Colonic mucosa (tissue), 4 donors: ENCODE measurements around the gene RNF222. TPM values are rescaled to one million over a fixed set of nuclear protein-coding genes. Genes with fewer than 3 reads are reported as not detected.

Experiments used
- DNase-seq: peaks from one replicate; pipeline ENCODE4 v3.0.0-alpha.2; 2020
- H3K27ac ChIP-seq: fragments of 200-600 bp; one replicate; pipeline ENCODE4 v1.8.0; 2021
- H3K27me3 ChIP-seq: fragments of 200-600 bp; one replicate; pipeline ENCODE4 v1.8.0; 2021
- H3K36me3 ChIP-seq: fragments of 200-600 bp; one replicate; pipeline ENCODE4 v1.8.0; 2021
- H3K4me1 ChIP-seq: fragments of 200-600 bp; one replicate; pipeline ENCODE4 v1.8.0; 2021; ENCODE audit warnings: mild to moderate bottlenecking
- H3K4me3 ChIP-seq: fragments of 200-600 bp; one replicate; pipeline ENCODE4 v1.8.0; 2021
- H3K9ac ChIP-seq, 2 donors: one replicate each; pipeline ENCODE4 v1.7.0; 2013; ENCODE audit warnings: control low read depth in 2 of 2, low read depth in 2 of 2, low read length in 2 of 2
- H3K9me3 ChIP-seq: fragments of 200-600 bp; one replicate; pipeline ENCODE4 v1.8.0; 2021
- intact Hi-C: fragments of 100-400 bp; cut with DNase I; formaldehyde crosslinking; loops from one replicate; pipeline ENCODE4 v1.14.1; 2022
- total RNA-seq, 2 donors: library from RNA; stranded (reverse); fragmentation: NEBNext Ultra II Directional in 1 of 2; extraction: Animal tissue kit (Norgen Biotek cat#: 25700) in 1 of 2; gene quantifications; one replicate each; pipeline ENCODE4 v1.2.1, GENCODE V29; 2021
- TF ChIP-seq, protein P1 (sequence below): fragments of 200-600 bp; IDR thresholded peaks from one replicate; pipeline ENCODE4 v1.8.0; 2022; ENCODE audit warnings: antibody characterized with exemption, mild to moderate bottlenecking
- donor health status: healthy.
- donor health status: DM: no; HTN: no; CAD: no.
- donor health status: DM: no; HTN: no; CAD: no.

Gene RNF222
- total RNA-seq, 2 donors from 2014 or later, result not detected

- H3K9ac ChIP-seq, result no peak overlapping the region
Measured at GRCh38 chr17:8360751-8361150, 36.9 kb downstream of the RNF222 start.

DNA sequence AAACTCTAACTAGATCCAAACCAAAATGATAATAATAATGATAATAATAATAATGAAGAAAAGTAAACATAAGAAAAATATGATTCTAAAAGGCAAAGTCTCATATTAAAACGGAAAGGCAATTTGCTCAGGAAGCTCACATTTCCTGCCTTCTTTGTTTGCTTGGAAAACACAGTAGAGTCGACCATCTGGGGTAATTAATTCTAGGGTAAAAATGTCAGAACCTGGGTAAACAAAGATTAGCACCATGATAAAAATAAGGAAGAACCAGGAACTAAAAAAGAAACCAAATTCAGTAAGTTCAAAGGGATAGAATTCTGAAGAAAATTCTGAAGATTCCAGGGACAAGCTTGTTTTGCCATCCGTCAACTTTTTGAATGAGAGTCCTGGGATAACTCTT, 37.4 kb downstream of the RNF222 start:
- no peak for DNase-seq
- intact Hi-C loops, result no loop called here
- TF ChIP-seq, protein P1, sequence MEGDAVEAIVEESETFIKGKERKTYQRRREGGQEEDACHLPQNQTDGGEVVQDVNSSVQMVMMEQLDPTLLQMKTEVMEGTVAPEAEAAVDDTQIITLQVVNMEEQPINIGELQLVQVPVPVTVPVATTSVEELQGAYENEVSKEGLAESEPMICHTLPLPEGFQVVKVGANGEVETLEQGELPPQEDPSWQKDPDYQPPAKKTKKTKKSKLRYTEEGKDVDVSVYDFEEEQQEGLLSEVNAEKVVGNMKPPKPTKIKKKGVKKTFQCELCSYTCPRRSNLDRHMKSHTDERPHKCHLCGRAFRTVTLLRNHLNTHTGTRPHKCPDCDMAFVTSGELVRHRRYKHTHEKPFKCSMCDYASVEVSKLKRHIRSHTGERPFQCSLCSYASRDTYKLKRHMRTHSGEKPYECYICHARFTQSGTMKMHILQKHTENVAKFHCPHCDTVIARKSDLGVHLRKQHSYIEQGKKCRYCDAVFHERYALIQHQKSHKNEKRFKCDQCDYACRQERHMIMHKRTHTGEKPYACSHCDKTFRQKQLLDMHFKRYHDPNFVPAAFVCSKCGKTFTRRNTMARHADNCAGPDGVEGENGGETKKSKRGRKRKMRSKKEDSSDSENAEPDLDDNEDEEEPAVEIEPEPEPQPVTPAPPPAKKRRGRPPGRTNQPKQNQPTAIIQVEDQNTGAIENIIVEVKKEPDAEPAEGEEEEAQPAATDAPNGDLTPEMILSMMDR, result no peak
- no peaks in the 10 kb centered on the region for H3K4me1 ChIP-seq
- H3K9ac ChIP-seq, result no peak overlapping the region
- H3K36me3 ChIP-seq, result no peaks in the 10 kb centered on the region
- no peak overlapping the region for H3K4me3 ChIP-seq
- no peaks in the 10 kb centered on the region for H3K27me3 ChIP-seq
- H3K9me3 ChIP-seq, result no peaks in the 10 kb centered on the region
- H3K27ac ChIP-seq, result no peak overlapping the region

More at GRCh38 chr17:8360751-8361150, 36.9 kb downstream of the RNF222 start:
- intact Hi-C loops, result no loop called here
- no peak overlapping the region for H3K4me3 ChIP-seq
- TF ChIP-seq, protein P1, result no peak
- H3K27ac ChIP-seq, result no peak overlapping the region
- H3K36me3 ChIP-seq, result no peaks in the 10 kb centered on the region
- no peaks in the 10 kb centered on the region for H3K9me3 ChIP-seq
- no peak for DNase-seq
- no peaks in the 10 kb centered on the region for H3K27me3 ChIP-seq
- H3K4me1 ChIP-seq, result no peaks in the 10 kb centered on the region

DNA sequence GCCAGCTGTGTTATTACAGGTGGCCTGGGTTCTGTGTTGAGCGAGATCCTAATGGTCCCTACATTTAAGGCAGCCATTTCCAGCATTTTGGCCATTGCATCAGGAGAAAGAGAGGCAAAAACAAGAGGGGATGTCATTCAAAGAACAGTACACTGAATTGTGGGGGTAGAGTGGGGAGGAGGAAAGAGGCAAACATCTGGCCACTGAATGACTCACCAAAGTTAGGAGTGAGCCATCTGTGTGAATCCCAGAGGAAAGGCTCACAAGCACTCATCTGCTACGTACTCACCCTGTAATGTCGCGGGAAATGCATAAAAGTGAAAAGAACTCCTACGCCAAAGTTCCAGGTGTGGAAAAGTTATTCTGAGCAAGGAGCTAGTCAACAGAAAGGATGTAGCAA, 37.9 kb downstream of the RNF222 start:
- Histone ChIP-seq H3K36me3 (no peaks in the 10 kb centered on the region), H3K27me3 (no peaks in the 10 kb centered on the region), H3K4me1 (no peaks in the 10 kb centered on the region), H3K9me3 (no peaks in the 10 kb centered on the region), H3K4me3 (no peak overlapping the region), H3K27ac (no peak overlapping the region), H3K9ac (no peak overlapping the region)
- TF ChIP-seq, protein P1, result no peak
- no peak for DNase-seq
- intact Hi-C loops, result no loop called here

DNA sequence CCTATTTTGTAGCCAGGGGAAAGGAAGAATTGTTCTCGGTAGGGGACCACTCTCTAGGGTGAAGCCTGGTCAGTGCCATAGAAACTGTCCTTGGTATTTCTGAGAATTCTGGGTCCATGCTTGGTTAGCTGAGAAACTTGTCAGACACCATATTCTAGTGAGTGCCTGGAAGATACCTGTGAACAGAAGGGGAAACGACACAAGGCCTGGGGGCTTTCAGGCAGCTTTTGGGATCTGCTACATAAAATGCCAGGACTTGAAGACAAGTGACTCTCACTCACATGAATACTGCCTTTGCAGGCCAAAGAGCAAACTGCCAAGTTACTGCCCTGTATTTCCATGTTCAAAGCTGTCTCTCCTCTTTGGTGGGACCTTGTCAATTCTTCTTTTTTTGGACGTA, 39.7 kb downstream of the RNF222 start:
- Histone ChIP-seq H3K4me1 (no peaks in the 10 kb centered on the region), H3K9ac (no peak overlapping the region), H3K4me3 (no peak overlapping the region), H3K9me3 (no peaks in the 10 kb centered on the region), H3K36me3 (no peaks in the 10 kb centered on the region), H3K27ac (no peak overlapping the region), H3K27me3 (no peaks in the 10 kb centered on the region)
- DNase-seq, result no peak
- intact Hi-C loops, result no loop called here
- TF ChIP-seq, protein P1, result no peak

DNA sequence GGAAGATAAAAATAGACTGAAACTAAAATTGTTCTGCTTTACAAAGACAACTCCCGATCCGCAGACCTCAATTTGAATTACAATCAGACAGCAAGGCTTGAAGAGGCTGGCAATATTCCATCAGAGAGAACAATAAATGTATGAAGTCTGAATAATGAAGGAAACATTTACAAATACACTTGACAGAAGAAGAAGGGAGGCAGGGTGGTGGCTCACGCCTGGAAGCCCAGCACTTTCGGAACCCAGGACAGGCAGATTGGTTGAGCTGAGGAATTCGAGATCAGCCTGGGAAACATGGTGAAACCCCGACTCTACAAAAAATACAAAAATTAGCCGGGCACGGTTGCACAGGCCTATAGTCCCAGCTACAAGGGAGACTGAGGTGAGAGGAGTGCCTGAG, 43.4 kb downstream of the RNF222 start:
- Histone ChIP-seq H3K27me3 (no peaks in the 10 kb centered on the region), H3K36me3 (no peaks in the 10 kb centered on the region), H3K4me1 (no peaks in the 10 kb centered on the region), H3K4me3 (no peak overlapping the region), H3K9me3 (no peaks in the 10 kb centered on the region), H3K9ac (no peak overlapping the region), H3K27ac (no peak overlapping the region)
- DNase-seq, result no peak
- intact Hi-C loops, result no loop called here
- TF ChIP-seq, protein P1, result no peak

DNA sequence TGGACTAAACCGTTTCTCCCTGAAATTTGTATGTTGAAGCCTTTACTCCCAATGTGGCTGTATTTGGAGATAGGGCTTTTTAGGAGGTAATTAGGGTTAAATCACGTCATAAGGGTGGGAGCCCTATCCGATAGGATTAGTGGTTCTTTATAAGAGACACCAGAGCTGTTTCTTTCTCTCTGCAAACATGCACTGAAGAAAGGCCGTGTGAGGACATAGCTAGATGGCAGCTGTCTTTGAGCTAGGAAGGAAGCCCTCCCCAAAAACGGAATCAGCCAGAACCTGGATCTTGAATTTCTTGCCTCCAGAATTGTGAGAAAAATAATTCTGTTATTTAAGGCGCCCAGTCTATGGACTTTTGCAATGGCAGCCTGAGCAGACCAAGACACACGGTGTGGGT, 43.9 kb downstream of the RNF222 start:
- Histone ChIP-seq H3K36me3 (no peaks in the 10 kb centered on the region), H3K27ac (no peak overlapping the region), H3K4me1 (no peaks in the 10 kb centered on the region), H3K9ac (no peak overlapping the region), H3K9me3 (no peaks in the 10 kb centered on the region), H3K27me3 (no peaks in the 10 kb centered on the region), H3K4me3 (no peak overlapping the region)
- DNase-seq, result no peak
- TF ChIP-seq, protein P1, result no peak
- intact Hi-C loops, result no loop called here
